H1 (cell line): Measurements from ENCODE around the gene LDLRAD4. TPM values are rescaled to one million over a fixed set of nuclear protein-coding genes. Genes with fewer than 3 reads are reported as not detected.

Experiments used
- polyA plus RNA-seq, 7 experiments: library from polyadenylated mRNA; depleted of rRNA in 3 of 7; stranded (reverse) in 5 of 7; unstranded in 2 of 7; fragments of >200 nt in 5 of 7; fragments of 200-250 nt in 2 of 7; gene quantifications; 1 replicate in 5 of 7; 2 replicates in 1 of 7; 4 replicates in 1 of 7; pipeline versions ENCODE4 v1.2.1 to v1.2.3, GENCODE V29; 2011 to 2013; ENCODE audit warnings: missing spikeins in 2 of 7, mixed read lengths in 2 of 7
- total RNA-seq: library from RNA; stranded (reverse); fragmentation: NEBNext Ultra II Directional; extraction: Animal tissue kit (Norgen Biotek cat#: 25700); gene quantifications from 2 replicates; pipeline ENCODE4 v1.2.1, GENCODE V29; 2021
- TF ChIP-seq, protein P1 (sequence below): fragments of 300-600 bp; sonication (generic); IDR thresholded peaks from 2 replicates; pipeline ENCODE4 v1.7.1; 2012; ENCODE audit warnings: low read length, moderate library complexity, mild to moderate bottlenecking, inconsistent platforms; ENCODE audit not compliant: insufficient replicate concordance
- TF ChIP-seq, protein P2 (sequence below): IDR thresholded peaks from 2 replicates; pipeline ENCODE4 v1.6.1; 2011; ENCODE audit warnings: low read depth, mild to moderate bottlenecking, low read length; ENCODE audit not compliant: insufficient read depth

LDLRAD4 gene
- total and polyA plus RNA-seq, 2 of the 8 experiments (the other 6 are each of a cell fraction or from before 2014, with no cell fraction given) = 0.77 to 1.4 TPM

DNA sequence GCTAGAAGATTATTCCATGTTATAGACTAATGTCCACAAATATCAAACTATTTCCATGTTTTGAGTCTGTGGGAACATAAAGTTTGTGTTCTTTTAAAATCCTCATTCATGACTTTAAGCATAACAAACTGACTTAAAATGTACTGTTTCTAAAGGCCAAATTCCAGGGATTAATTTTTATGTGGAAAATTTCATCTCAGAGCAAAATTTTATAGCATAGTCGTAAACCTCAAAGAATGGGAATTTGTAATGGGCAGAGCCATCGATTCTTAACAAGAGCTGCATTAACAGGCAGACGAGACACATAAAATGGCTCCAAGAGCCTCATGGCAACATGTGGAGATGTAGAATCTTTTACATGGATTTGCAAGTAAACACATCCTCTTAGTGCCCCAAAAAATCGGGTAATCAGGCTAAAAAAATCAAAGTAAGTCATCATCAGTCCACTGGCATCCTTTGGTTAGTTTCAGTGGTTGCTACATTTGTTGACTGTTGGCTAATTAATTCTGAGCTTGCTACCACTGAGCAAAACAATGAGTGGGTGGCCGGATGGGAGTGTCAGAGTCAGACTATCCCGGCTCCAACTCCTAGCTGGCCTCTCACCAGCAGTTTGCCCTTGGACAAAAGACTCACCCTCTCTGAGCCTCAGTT is 388.2 kb downstream of the LDLRAD4 start (continued):
- TF ChIP-seq, protein P1, sequence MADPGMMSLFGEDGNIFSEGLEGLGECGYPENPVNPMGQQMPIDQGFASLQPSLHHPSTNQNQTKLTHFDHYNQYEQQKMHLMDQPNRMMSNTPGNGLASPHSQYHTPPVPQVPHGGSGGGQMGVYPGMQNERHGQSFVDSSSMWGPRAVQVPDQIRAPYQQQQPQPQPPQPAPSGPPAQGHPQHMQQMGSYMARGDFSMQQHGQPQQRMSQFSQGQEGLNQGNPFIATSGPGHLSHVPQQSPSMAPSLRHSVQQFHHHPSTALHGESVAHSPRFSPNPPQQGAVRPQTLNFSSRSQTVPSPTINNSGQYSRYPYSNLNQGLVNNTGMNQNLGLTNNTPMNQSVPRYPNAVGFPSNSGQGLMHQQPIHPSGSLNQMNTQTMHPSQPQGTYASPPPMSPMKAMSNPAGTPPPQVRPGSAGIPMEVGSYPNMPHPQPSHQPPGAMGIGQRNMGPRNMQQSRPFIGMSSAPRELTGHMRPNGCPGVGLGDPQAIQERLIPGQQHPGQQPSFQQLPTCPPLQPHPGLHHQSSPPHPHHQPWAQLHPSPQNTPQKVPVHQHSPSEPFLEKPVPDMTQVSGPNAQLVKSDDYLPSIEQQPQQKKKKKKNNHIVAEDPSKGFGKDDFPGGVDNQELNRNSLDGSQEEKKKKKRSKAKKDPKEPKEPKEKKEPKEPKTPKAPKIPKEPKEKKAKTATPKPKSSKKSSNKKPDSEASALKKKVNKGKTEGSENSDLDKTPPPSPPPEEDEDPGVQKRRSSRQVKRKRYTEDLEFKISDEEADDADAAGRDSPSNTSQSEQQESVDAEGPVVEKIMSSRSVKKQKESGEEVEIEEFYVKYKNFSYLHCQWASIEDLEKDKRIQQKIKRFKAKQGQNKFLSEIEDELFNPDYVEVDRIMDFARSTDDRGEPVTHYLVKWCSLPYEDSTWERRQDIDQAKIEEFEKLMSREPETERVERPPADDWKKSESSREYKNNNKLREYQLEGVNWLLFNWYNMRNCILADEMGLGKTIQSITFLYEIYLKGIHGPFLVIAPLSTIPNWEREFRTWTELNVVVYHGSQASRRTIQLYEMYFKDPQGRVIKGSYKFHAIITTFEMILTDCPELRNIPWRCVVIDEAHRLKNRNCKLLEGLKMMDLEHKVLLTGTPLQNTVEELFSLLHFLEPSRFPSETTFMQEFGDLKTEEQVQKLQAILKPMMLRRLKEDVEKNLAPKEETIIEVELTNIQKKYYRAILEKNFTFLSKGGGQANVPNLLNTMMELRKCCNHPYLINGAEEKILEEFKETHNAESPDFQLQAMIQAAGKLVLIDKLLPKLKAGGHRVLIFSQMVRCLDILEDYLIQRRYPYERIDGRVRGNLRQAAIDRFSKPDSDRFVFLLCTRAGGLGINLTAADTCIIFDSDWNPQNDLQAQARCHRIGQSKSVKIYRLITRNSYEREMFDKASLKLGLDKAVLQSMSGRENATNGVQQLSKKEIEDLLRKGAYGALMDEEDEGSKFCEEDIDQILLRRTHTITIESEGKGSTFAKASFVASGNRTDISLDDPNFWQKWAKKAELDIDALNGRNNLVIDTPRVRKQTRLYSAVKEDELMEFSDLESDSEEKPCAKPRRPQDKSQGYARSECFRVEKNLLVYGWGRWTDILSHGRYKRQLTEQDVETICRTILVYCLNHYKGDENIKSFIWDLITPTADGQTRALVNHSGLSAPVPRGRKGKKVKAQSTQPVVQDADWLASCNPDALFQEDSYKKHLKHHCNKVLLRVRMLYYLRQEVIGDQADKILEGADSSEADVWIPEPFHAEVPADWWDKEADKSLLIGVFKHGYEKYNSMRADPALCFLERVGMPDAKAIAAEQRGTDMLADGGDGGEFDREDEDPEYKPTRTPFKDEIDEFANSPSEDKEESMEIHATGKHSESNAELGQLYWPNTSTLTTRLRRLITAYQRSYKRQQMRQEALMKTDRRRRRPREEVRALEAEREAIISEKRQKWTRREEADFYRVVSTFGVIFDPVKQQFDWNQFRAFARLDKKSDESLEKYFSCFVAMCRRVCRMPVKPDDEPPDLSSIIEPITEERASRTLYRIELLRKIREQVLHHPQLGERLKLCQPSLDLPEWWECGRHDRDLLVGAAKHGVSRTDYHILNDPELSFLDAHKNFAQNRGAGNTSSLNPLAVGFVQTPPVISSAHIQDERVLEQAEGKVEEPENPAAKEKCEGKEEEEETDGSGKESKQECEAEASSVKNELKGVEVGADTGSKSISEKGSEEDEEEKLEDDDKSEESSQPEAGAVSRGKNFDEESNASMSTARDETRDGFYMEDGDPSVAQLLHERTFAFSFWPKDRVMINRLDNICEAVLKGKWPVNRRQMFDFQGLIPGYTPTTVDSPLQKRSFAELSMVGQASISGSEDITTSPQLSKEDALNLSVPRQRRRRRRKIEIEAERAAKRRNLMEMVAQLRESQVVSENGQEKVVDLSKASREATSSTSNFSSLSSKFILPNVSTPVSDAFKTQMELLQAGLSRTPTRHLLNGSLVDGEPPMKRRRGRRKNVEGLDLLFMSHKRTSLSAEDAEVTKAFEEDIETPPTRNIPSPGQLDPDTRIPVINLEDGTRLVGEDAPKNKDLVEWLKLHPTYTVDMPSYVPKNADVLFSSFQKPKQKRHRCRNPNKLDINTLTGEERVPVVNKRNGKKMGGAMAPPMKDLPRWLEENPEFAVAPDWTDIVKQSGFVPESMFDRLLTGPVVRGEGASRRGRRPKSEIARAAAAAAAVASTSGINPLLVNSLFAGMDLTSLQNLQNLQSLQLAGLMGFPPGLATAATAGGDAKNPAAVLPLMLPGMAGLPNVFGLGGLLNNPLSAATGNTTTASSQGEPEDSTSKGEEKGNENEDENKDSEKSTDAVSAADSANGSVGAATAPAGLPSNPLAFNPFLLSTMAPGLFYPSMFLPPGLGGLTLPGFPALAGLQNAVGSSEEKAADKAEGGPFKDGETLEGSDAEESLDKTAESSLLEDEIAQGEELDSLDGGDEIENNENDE = no peak
- TF ChIP-seq, protein P2, sequence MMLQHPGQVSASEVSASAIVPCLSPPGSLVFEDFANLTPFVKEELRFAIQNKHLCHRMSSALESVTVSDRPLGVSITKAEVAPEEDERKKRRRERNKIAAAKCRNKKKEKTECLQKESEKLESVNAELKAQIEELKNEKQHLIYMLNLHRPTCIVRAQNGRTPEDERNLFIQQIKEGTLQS = no peak
